ENCODE data around the gene AUTS2.

DNA sequence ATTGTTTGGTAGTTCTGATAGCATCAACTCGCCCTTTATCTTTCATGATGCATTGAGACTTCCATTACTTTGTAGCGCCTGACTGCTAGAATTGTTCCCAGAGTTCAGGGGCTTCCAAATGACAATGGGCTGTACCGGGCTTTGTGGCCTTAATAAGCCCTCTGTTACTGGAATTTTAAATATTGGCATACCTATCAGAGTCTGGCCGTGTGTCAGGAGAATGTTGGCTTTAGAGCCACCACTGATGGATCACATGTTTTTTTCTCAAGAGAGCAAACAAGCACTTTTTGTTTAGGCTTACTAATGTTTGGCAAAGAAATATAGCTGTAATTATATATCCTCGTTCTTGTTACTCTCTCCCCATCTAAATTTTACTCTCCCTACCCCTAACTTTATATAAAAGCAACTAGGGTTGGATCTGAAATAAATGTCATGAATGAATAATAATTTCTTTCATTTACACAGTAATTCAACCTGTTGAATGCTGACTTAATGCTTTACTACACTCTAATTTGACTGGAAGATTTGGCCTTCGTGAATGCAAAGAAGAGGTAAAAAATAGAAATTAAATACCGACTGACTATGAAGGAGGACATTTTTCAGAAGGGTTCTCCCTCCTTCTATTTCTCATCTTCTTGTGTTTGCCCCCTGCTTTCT, 396.7 kb downstream of the AUTS2 start:
- TF ChIP-seq GATA2 (IDR thresholded peaks at IDR 0.05; ENCODE audit: low read depth, low read length) (no peak), GATA3 (IDR thresholded peaks at IDR 0.05; ENCODE audit: low read depth, low read length) (no peak)
